Astrocyte (in vitro differentiated cells and primary cell): ENCODE results near the gene TOR2A. TPM values are rescaled to one million over a fixed set of nuclear protein-coding genes. Genes with fewer than 3 reads are reported as not detected.

Experiments
- DNase-seq: peaks from one replicate; pipeline ENCODE4 v3.0.0-alpha.2; 2010; ENCODE audit warnings: low read depth
- FAIRE-seq: peaks from 2 replicates; lab custom pipeline; 2011; peaks lifted over from hg19 to GRCh38; lab: Jason Lieb, UNC
- H2AFZ ChIP-seq: 2 replicates; pipeline ENCODE4 v1.6.0; 2012; ENCODE audit warnings: low read depth, low read length, inconsistent platforms
- H3K27ac ChIP-seq: 2 replicates; pipeline ENCODE4 v1.5.1; 2011; ENCODE audit warnings: low read depth, low read length, inconsistent platforms
- H3K27me3 ChIP-seq: 2 replicates; pipeline ENCODE4 v1.6.0; 2011; ENCODE audit warnings: low read length, inconsistent platforms; ENCODE audit not compliant: insufficient read depth
- H3K36me3 ChIP-seq: 2 replicates; pipeline ENCODE4 v1.5.1; 2011; ENCODE audit warnings: low read length, inconsistent platforms; ENCODE audit not compliant: insufficient read depth
- H3K4me1 ChIP-seq: 2 replicates; pipeline ENCODE4 v1.5.1; 2011; ENCODE audit warnings: low read length, inconsistent platforms; ENCODE audit not compliant: insufficient read depth
- H3K4me2 ChIP-seq: 2 replicates; pipeline ENCODE4 v1.6.0; 2012; ENCODE audit warnings: low read length, inconsistent platforms
- H3K4me3 ChIP-seq: 2 replicates; pipeline ENCODE4 v1.5.1; 2011; ENCODE audit warnings: low read depth, mild to moderate bottlenecking, low read length, inconsistent platforms; ENCODE audit not compliant: insufficient read depth
- H3K79me2 ChIP-seq: 2 replicates; pipeline ENCODE4 v1.6.0; 2012; ENCODE audit warnings: mild to moderate bottlenecking, low read length, inconsistent platforms; ENCODE audit not compliant: insufficient read depth
- H3K9ac ChIP-seq: 2 replicates; pipeline ENCODE4 v1.6.0; 2012; ENCODE audit warnings: mild to moderate bottlenecking, low read length, inconsistent platforms
- H3K9me3 ChIP-seq: 2 replicates; pipeline ENCODE4 v1.5.1; 2012; ENCODE audit warnings: low read depth, mild to moderate bottlenecking, low read length, inconsistent platforms; ENCODE audit not compliant: insufficient read depth
- H4K20me1 ChIP-seq: 2 replicates; pipeline ENCODE4 v1.6.0; 2012; ENCODE audit warnings: low read length, inconsistent platforms; ENCODE audit not compliant: insufficient read depth
- H3K27ac Mint-ChIP-seq: one replicate; pipeline ENCODE4 v1.8.0; 2021; ENCODE audit warnings: mild to moderate bottlenecking, mixed read lengths; ENCODE audit not compliant: unreplicated experiment
- H3K27me3 Mint-ChIP-seq: one replicate; pipeline ENCODE4 v1.8.0; 2021; ENCODE audit warnings: low read depth, mixed read lengths; ENCODE audit not compliant: unreplicated experiment
- H3K36me3 Mint-ChIP-seq: one replicate; pipeline ENCODE4 v1.8.0; 2021; ENCODE audit warnings: low read depth, mixed read lengths; ENCODE audit not compliant: unreplicated experiment
- H3K4me1 Mint-ChIP-seq: one replicate; pipeline ENCODE4 v1.8.0; 2021; ENCODE audit warnings: low read depth, mixed read lengths; ENCODE audit not compliant: unreplicated experiment
- H3K4me3 Mint-ChIP-seq: one replicate; pipeline ENCODE4 v1.8.0; 2021; ENCODE audit warnings: mild to moderate bottlenecking, moderate library complexity, mixed read lengths; ENCODE audit not compliant: unreplicated experiment
- H3K9me3 Mint-ChIP-seq: one replicate; pipeline ENCODE4 v1.8.0; 2021; ENCODE audit warnings: mild to moderate bottlenecking, mixed read lengths; ENCODE audit not compliant: unreplicated experiment
- CTCF ChIP-seq: IDR thresholded peaks from 2 replicates; pipeline ENCODE4 v1.5.1; 2011; ENCODE audit warnings: low read depth, mild to moderate bottlenecking, inconsistent platforms, low read length, moderate library complexity; ENCODE audit not compliant: insufficient read depth
- EZH2 ChIP-seq: IDR thresholded peaks from 2 replicates; pipeline ENCODE4 v1.6.1; 2012; ENCODE audit warnings: mild to moderate bottlenecking, low read length, inconsistent platforms; ENCODE audit not compliant: insufficient read depth
- total RNA-seq: library from RNA; stranded (reverse); gene quantifications from 2 replicates; pipeline ENCODE4 v1.2.1, GENCODE V29; 2021

The TOR2A gene
- total RNA-seq, 1 donor from 2014 or later = 7.5 TPM

- DNase-seq (peak; percentile 93), FAIRE-seq (no peak)
- no peaks in the 10 kb centered on the region for H3K79me2 ChIP-seq
- H3K9ac ChIP-seq = peak overlapping the region; percentile 68
- Mint-ChIP-seq H3K9me3 (peaks cover 4% of the 10 kb centered on the region), H3K4me3 (peak overlapping the region; percentile 60), H3K36me3 (no peaks in the 10 kb centered on the region), H3K27ac (no peak overlapping the region), H3K27me3 (peaks cover 4% of the 10 kb centered on the region), H3K4me1 (no peaks in the 10 kb centered on the region)
- H3K4me3 ChIP-seq = peak overlapping the region; percentile 29
- no peak for TF ChIP-seq EZH2
- TF ChIP-seq CTCF = no peak
- H4K20me1 ChIP-seq = no peaks in the 10 kb centered on the region
- H3K36me3 ChIP-seq = no peaks in the 10 kb centered on the region
- peak overlapping the region; percentile 96 for H2AFZ ChIP-seq
- no peaks in the 10 kb centered on the region for H3K27me3 ChIP-seq
- H3K4me1 ChIP-seq = peaks cover 9% of the 10 kb centered on the region
- no peaks in the 10 kb centered on the region for H3K9me3 ChIP-seq
- H3K27ac ChIP-seq = peak overlapping the region; percentile 25
- peak overlapping the region; percentile 75 for H3K4me2 ChIP-seq
These were observed 36.0 kb downstream of the TOR2A start for GRCh38 chr9:127698985-127699670.

GRCh38 chr9:127698386-127698785 is 36.7 kb downstream of the TOR2A start:
- TF ChIP-seq CTCF (no peak), EZH2 (no peak)
- peaks cover 4% of the 10 kb centered on the region for H3K9me3 Mint-ChIP-seq
- Histone ChIP-seq H3K4me2 (no peak overlapping the region), H3K79me2 (no peaks in the 10 kb centered on the region), H2AFZ (no peak overlapping the region), H3K4me3 (no peak overlapping the region), H3K27me3 (no peaks in the 10 kb centered on the region), H4K20me1 (no peaks in the 10 kb centered on the region), H3K36me3 (no peaks in the 10 kb centered on the region), H3K27ac (no peak overlapping the region), H3K9me3 (no peaks in the 10 kb centered on the region), H3K9ac (no peak overlapping the region), H3K4me1 (peaks cover 9% of the 10 kb centered on the region)
- DNase-seq (no peak), FAIRE-seq (no peak)
- H3K4me1 Mint-ChIP-seq = no peaks in the 10 kb centered on the region
- H3K27ac Mint-ChIP-seq = no peak overlapping the region
- H3K27me3 Mint-ChIP-seq = peaks cover 4% of the 10 kb centered on the region
- peaks cover 4% of the 10 kb centered on the region for H3K36me3 Mint-ChIP-seq
- H3K4me3 Mint-ChIP-seq = no peak overlapping the region

- no peak for FAIRE-seq
- Histone ChIP-seq H3K4me2 (no peak overlapping the region), H3K27me3 (no peaks in the 10 kb centered on the region), H3K9me3 (no peaks in the 10 kb centered on the region), H3K79me2 (no peaks in the 10 kb centered on the region), H4K20me1 (no peaks in the 10 kb centered on the region), H3K36me3 (no peaks in the 10 kb centered on the region), H3K4me1 (peaks cover 9% of the 10 kb centered on the region), H2AFZ (no peak overlapping the region), H3K27ac (no peak overlapping the region), H3K4me3 (no peak overlapping the region), H3K9ac (no peak overlapping the region)
- Mint-ChIP-seq H3K27me3 (peaks cover 2% of the 10 kb centered on the region), H3K4me3 (no peak overlapping the region), H3K4me1 (no peaks in the 10 kb centered on the region), H3K36me3 (peaks cover 10% of the 10 kb centered on the region), H3K9me3 (peaks cover 2% of the 10 kb centered on the region), H3K27ac (no peak overlapping the region)
- no peak for DNase-seq
- no peak for TF ChIP-seq EZH2
- no peak for TF ChIP-seq CTCF
These were observed 37.5 kb downstream of the TOR2A start for GRCh38 chr9:127697575-127697974.
